AG08396 (cell line): Measurements from ENCODE around the gene CEBPB.
A peak's percentile ranks its signal among the peaks of the same experiment; 100 is the strongest.

ENCODE experiments used
- DNase-seq: peaks from one replicate; pipeline ENCODE4 v3.0.0; 2012; ENCODE audit warnings: low spot score, mixed read lengths

CEBPB gene

GRCh38 chr20:50214226-50215024 lies 23.8 kb downstream of the CEBPB start:
- DNase-seq, result no peak

- DNase-seq, result peak; percentile 58
Measured at GRCh38 chr20:50215101-50215690, 24.6 kb downstream of the CEBPB start.

- DNase-seq, result no peak
Measured at GRCh38 chr20:50215926-50216325, 25.3 kb downstream of the CEBPB start.

GRCh38 chr20:50216543-50217206 lies 26.0 kb downstream of the CEBPB start:
- no peak for DNase-seq

GRCh38 chr20:50217207-50217949 lies 26.7 kb downstream of the CEBPB start:
- no peak for DNase-seq

GRCh38 chr20:50218987-50219435 lies 28.4 kb downstream of the CEBPB start:
- no peak for DNase-seq

- no peak for DNase-seq
Measured at GRCh38 chr20:50219600-50219999, 29.0 kb downstream of the CEBPB start.

- no peak for DNase-seq
Measured at GRCh38 chr20:50220093-50220893, 29.7 kb downstream of the CEBPB start.

GRCh38 chr20:50220894-50221365 lies 30.3 kb downstream of the CEBPB start:
- no peak for DNase-seq

GRCh38 chr20:50221501-50222308 lies 31.1 kb downstream of the CEBPB start:
- DNase-seq, result no peak

- no peak for DNase-seq
Measured at GRCh38 chr20:50222309-50223038, 31.8 kb downstream of the CEBPB start.

- no peak for DNase-seq
Measured at GRCh38 chr20:50223039-50224005, 32.7 kb downstream of the CEBPB start.

- DNase-seq, result no peak
Measured at GRCh38 chr20:50224052-50224451, 33.4 kb downstream of the CEBPB start.

GRCh38 chr20:50224531-50225255 lies 34.1 kb downstream of the CEBPB start:
- peak; percentile 91 for DNase-seq

- peak; percentile 70 for DNase-seq
Measured at GRCh38 chr20:50226093-50226974, 35.7 kb downstream of the CEBPB start.

- DNase-seq, result no peak
Measured at GRCh38 chr20:50227506-50227905, 36.9 kb downstream of the CEBPB start.

GRCh38 chr20:50229156-50229607 lies 38.6 kb downstream of the CEBPB start:
- no peak for DNase-seq
